GM12878 (cell line): ENCODE results near the gene KIFC3. TPM values are rescaled to one million over a fixed set of nuclear protein-coding genes. Genes with fewer than 3 reads are reported as not detected.

Experiments used
- ATAC-seq: fragments of 200-7000 bp; cut with Tn5 transposase; 3 replicates; pipeline ENCODE4 v1.9.1; 2020; ENCODE audit warnings: mild to moderate bottlenecking, moderate library complexity
- BruUV-seq: library from RNA; stranded (reverse); fragments of 400-500 nt; replicated peaks from 2 replicates; lab custom pipeline; 2021; lab: Mats Ljungman, UMichigan
- CTCF ChIA-PET: fragments of 300-600 bp; sonication (Branson Sonifier 250); formaldehyde crosslinking; extraction: SDS; loops from one replicate; lab custom pipeline; 2021; ENCODE audit warnings: inconsistent platforms; lab: Yijun Ruan, JAX
- POLR2A ChIA-PET: fragments of 350-600 bp; formaldehyde crosslinking; extraction: SDS; loops from one replicate; lab custom pipeline; 2021; ENCODE audit warnings: inconsistent platforms; lab: Charles Lee
- RAD21 ChIA-PET: fragments of 300-600 bp; sonication (Branson Sonifier 250); formaldehyde crosslinking; loops from one replicate; lab custom pipeline; 2023; ENCODE audit warnings: antibody characterized with exemption; ENCODE audit not compliant: unreplicated experiment; lab: Charles Lee
- SMC1A ChIA-PET: fragments of 300-600 bp; sonication (Branson Sonifier 250); formaldehyde crosslinking; loops from one replicate; lab custom pipeline; 2023; ENCODE audit not compliant: unreplicated experiment, uncharacterized antibody; lab: Charles Lee
- DNase-seq: peaks from one replicate; pipeline ENCODE4 v3.0.0-alpha.2; 2011; ENCODE audit warnings: low read depth, low spot score
- FAIRE-seq: peaks from 3 replicates; lab custom pipeline; 2011; peaks lifted over from hg19 to GRCh38; lab: Jason Lieb, UNC
- H2AFZ ChIP-seq: 2 replicates; pipeline ENCODE4 v1.6.0; 2011; ENCODE audit warnings: low read depth, low read length, control low read depth; ENCODE audit not compliant: control insufficient read depth
- H3K27ac ChIP-seq: 2 replicates; pipeline ENCODE4 v1.5.1; 2011; ENCODE audit warnings: control low read depth; ENCODE audit not compliant: control insufficient read depth, insufficient read depth
- H3K27me3 ChIP-seq, 2 experiments: replicated peaks in 1 of 2; 2 replicates each; pipeline versions ENCODE4 v1.6.0 to v1.6.1; 2011; ENCODE audit warnings: low read length in 1 of 2; ENCODE audit not compliant: control insufficient read depth in 2 of 2, insufficient read depth in 2 of 2
- H3K36me3 ChIP-seq, 2 experiments: 2 replicates each; pipeline ENCODE4 v1.5.1; 2011; ENCODE audit warnings: low read length in 1 of 2; ENCODE audit not compliant: control insufficient read depth in 2 of 2, insufficient read depth in 2 of 2
- H3K4me1 ChIP-seq: 2 replicates; pipeline ENCODE4 v1.6.1; 2011; ENCODE audit warnings: mild to moderate bottlenecking, low read length, moderate library complexity, mixed read lengths; ENCODE audit not compliant: control insufficient read depth, insufficient read depth
- H3K4me2 ChIP-seq: 2 replicates; pipeline ENCODE4 v1.6.0; 2011; ENCODE audit warnings: control low read depth; ENCODE audit not compliant: control insufficient read depth, insufficient read depth
- H3K4me3 ChIP-seq: fragments of 200-600 bp; sonication (generic); 2 replicates; pipeline ENCODE4 v1.5.1; 2016
- H3K79me2 ChIP-seq: 2 replicates; pipeline ENCODE4 v1.6.0; 2011; ENCODE audit warnings: low read length; ENCODE audit not compliant: control insufficient read depth, insufficient read depth
- H3K9ac ChIP-seq: 2 replicates; pipeline ENCODE4 v1.8.0; 2011; ENCODE audit warnings: low read length, control low read depth, mixed read lengths; ENCODE audit not compliant: control insufficient read depth, insufficient read depth
- H3K9me3 ChIP-seq: replicated peaks from 3 replicates; pipeline ENCODE4 v1.5.1; 2011; ENCODE audit warnings: mild to moderate bottlenecking, low read length; ENCODE audit not compliant: control insufficient read depth, insufficient read depth
- H4K20me1 ChIP-seq: 2 replicates; pipeline ENCODE4 v1.6.0; 2011; ENCODE audit not compliant: control insufficient read depth, insufficient read depth
- ASH2L ChIP-seq: fragments of 300-600, 200-600 bp; sonication (generic); IDR thresholded peaks from 2 replicates; pipeline ENCODE4 v1.6.1; 2017; ENCODE audit warnings: low read depth, mild to moderate bottlenecking, borderline replicate concordance
- ATF7 ChIP-seq: fragments of 450-650 bp; IDR thresholded peaks from 2 replicates; pipeline ENCODE4 v1.6.1; 2016; ENCODE audit warnings: low read depth, mild to moderate bottlenecking
- EP300 ChIP-seq, 2 experiments: fragments of 150-350 bp in 1 of 2; IDR thresholded peaks; 2 replicates each; pipeline ENCODE4 v1.6.1; 2011 to 2012; ENCODE audit warnings: low read depth in 2 of 2, low read length in 2 of 2, borderline replicate concordance in 1 of 2, improper control_type of control experiment in 1 of 2, inconsistent platforms in 1 of 2; ENCODE audit not compliant: control insufficient read depth in 1 of 2
- EZH2 ChIP-seq: IDR thresholded peaks from 2 replicates; pipeline ENCODE4 v1.6.1; 2012; ENCODE audit warnings: low read depth, mild to moderate bottlenecking, control low read depth, inconsistent platforms, low read length, borderline replicate concordance; ENCODE audit not compliant: control insufficient read depth
- FOXM1 ChIP-seq: IDR thresholded peaks from 2 replicates; pipeline ENCODE4 v1.6.1; 2012; ENCODE audit warnings: low read depth, mild to moderate bottlenecking, inconsistent platforms, low read length, moderate library complexity
- HDAC6 ChIP-seq: fragments of 200-600 bp; sonication (generic); IDR thresholded peaks from one replicate; pipeline ENCODE4 v1.8.0; 2017; ENCODE audit warnings: antibody characterized with exemption; ENCODE audit not compliant: unreplicated experiment
- IRF4 ChIP-seq: IDR thresholded peaks from 2 replicates; pipeline ENCODE4 v1.6.1; 2011; ENCODE audit warnings: low read depth, low read length
- JUNB ChIP-seq: IDR thresholded peaks from 2 replicates; pipeline ENCODE4 v1.6.1; 2016; ENCODE audit warnings: antibody characterized with exemption, mild to moderate bottlenecking
- NBN ChIP-seq: fragments of 450-650 bp; IDR thresholded peaks from 2 replicates; pipeline ENCODE4 v1.6.1; 2016
- NRF1 ChIP-seq: conservative IDR thresholded peaks from 2 replicates; pipeline ENCODE4 v1.6.1; 2011; ENCODE audit warnings: mild to moderate bottlenecking, low read depth, low read length, improper control_type of control experiment
- SUZ12 ChIP-seq: fragments of 200-600 bp; sonication (generic); IDR thresholded peaks from one replicate; pipeline ENCODE4 v1.6.1; 2018; ENCODE audit warnings: antibody characterized with exemption, mild to moderate bottlenecking; ENCODE audit not compliant: unreplicated experiment
- TCF12 ChIP-seq: IDR thresholded peaks from 2 replicates; pipeline ENCODE4 v1.6.1; 2011; ENCODE audit warnings: low read depth, mild to moderate bottlenecking, low read length
- ZNF207 ChIP-seq: fragments of 450-650 bp; IDR thresholded peaks from 2 replicates; pipeline ENCODE4 v1.6.1; 2014; ENCODE audit warnings: antibody characterized with exemption, mild to moderate bottlenecking, borderline replicate concordance
- ZNF24 ChIP-seq: fragments of 450-650 bp; IDR thresholded peaks from 2 replicates; pipeline ENCODE4 v1.6.1; 2017; ENCODE audit warnings: antibody characterized with exemption, mild to moderate bottlenecking
- WGBS: methylation state at CpG from one replicate; pipeline ENCODE4 v1.1.6; 2016; ENCODE audit warnings: low lambda C conversion rate; ENCODE audit not compliant: insufficient replicate concordance, insufficient coverage; ENCODE audit errors: missing lambda C conversion rate; 5-methylcytosine and 5-hydroxymethylcytosine counted together
- in situ Hi-C: fragments of 300-500 bp; cut with MboI; formaldehyde crosslinking; loops from 9 replicates; pipeline ENCODE4 v1.14.3; 2018; ENCODE audit warnings: mixed read lengths
- intact Hi-C: fragments of 100-400 bp; cut with micrococcal nuclease; formaldehyde crosslinking; loops from one replicate; pipeline ENCODE4 v1.14.2; 2022; ENCODE audit not compliant: unreplicated experiment
- polyA plus RNA-seq, 11 experiments: library from polyadenylated mRNA; depleted of rRNA in 4 of 11; unstranded in 6 of 11; stranded (reverse) in 5 of 11; fragments of >200 nt; fragmentation: Nextera tagmentation in 4 of 11; fragmentation: Illumina TruSeq in 1 of 11; extraction: Ambion mirVana in 4 of 11; extraction: Trizol in 1 of 11; gene quantifications; 1 replicate in 1 of 11; 2 replicates in 10 of 11; pipeline versions ENCODE4 v1.2.1 to v1.2.3, GENCODE V29; 2011 to 2016; ENCODE audit warnings: inconsistent platforms in 2 of 11, missing spikeins in 2 of 11, low read depth in 1 of 11
- total RNA-seq, 4 experiments: library from RNA; depleted of rRNA in 3 of 4; stranded (reverse); fragments of >200 nt in 3 of 4; fragmentation: Illumina TruSeq in 1 of 4; extraction: Trizol in 1 of 4; gene quantifications; 2 replicates each; pipeline versions ENCODE4 v1.2.1 to v1.2.3, GENCODE V29; 2013 to 2021
- TF ChIP-seq, protein P1 (sequence below), 3 experiments: IDR thresholded peaks in 2 of 3; conservative IDR thresholded peaks in 1 of 3; 2 replicates each; pipeline ENCODE4 v1.5.1; 2011; ENCODE audit warnings: low read depth in 3 of 3, low read length in 3 of 3, mild to moderate bottlenecking in 3 of 3, control low read depth in 2 of 3, moderate library complexity in 2 of 3, inconsistent platforms in 1 of 3, mixed read lengths in 1 of 3; ENCODE audit not compliant: control insufficient read depth in 2 of 3, insufficient read depth in 1 of 3; ENCODE audit errors: extremely low read depth in 1 of 3
- TF ChIP-seq, protein P2 (sequence below): fragments of 450-650 bp; IDR thresholded peaks from 2 replicates; pipeline ENCODE4 v1.6.1; 2016; ENCODE audit warnings: mild to moderate bottlenecking, moderate library complexity, borderline replicate concordance

The KIFC3 gene
- total and polyA plus RNA-seq, 10 of the 15 experiments (the other 5 are each of a cell fraction or from before 2014, with no cell fraction given) = 0.22 to 1.3 (median 0.26) TPM; not detected in 3

DNA sequence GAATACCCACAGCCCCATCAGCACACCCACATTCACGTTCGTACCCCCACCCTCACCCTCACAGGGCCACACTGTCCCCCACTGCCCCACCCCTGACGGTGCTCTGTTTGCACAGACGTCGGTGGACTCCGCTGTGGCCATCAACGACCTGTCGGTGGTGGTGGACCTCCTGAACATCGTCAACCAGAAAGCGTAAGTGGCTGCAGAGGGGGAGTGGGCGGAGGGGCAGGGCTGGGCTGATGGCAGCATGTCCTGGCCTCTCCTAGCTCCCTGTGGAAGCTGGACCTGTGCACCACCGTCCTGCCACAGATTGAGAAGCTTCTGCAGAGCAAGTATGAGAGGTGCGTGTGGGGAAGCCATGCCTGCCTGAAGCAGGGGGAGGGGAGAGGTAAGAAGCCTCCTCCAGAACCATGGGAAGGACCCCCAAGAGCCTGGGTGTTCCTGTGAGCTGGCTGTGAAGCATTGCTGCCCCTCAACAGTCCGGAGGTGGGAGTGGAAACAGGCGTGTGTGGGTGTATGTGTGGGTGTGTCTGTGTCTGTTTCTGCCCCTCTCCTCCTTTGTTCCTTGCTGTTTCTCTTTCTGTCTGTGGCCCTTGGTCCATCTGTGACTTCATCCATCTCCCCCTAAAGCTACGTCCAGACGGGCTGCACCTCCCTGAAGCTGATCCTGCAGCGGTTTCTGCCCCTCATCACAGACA is 46.4 kb downstream of the KIFC3 start (continued):
- TF ChIP-seq TCF12 (no peak), JUNB (no peak), IRF4 (no peak), ZNF24 (no peak)
- TF ChIP-seq, protein P1, sequence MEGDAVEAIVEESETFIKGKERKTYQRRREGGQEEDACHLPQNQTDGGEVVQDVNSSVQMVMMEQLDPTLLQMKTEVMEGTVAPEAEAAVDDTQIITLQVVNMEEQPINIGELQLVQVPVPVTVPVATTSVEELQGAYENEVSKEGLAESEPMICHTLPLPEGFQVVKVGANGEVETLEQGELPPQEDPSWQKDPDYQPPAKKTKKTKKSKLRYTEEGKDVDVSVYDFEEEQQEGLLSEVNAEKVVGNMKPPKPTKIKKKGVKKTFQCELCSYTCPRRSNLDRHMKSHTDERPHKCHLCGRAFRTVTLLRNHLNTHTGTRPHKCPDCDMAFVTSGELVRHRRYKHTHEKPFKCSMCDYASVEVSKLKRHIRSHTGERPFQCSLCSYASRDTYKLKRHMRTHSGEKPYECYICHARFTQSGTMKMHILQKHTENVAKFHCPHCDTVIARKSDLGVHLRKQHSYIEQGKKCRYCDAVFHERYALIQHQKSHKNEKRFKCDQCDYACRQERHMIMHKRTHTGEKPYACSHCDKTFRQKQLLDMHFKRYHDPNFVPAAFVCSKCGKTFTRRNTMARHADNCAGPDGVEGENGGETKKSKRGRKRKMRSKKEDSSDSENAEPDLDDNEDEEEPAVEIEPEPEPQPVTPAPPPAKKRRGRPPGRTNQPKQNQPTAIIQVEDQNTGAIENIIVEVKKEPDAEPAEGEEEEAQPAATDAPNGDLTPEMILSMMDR (IDR thresholded peaks at IDR 0.05 in 2 of 3, conservative IDR thresholded peaks at IDR 0.05 in 1 of 3; ENCODE audit: control insufficient read depth in 2 of 3, extremely low read depth in 1 of 3, insufficient read depth in 1 of 3, low read depth in 3 of 3, low read length in 3 of 3) = no peak
- TF ChIP-seq, all 136 proteins: peak for 0

DNA sequence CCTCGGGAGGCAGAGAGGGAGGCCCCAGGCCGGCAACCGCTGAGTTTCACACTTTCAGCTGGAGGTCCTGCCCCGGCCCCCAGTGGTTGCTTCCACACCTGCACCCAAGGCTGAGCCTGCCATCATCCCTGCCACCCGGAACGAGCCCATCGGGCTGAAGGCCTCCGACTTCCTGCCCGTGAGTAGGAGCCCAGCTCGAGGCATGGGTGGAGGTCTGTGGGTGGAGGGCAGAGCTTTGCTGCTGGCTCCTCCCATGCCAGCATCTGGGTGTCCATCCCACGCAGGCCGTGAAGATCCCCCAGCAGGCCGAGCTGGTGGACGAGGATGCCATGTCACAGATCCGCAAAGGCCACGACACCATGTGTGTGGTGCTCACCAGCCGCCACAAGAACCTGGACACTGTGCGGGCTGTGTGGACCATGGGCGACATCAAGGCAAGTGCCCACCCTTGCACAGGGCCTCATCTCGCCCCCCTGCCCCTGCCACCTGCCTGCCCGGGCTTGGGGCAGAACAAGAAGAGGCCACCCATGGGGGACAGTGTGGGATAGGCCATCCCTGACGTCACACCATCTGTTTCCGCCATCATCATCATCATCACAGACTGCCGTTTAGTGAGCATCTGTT is 47.1 kb downstream of the KIFC3 start:
- 82% methylated on average over 23 of the region's 24 CpGs for WGBS
- no peaks in the 10 kb centered on the region for H3K27me3 ChIP-seq
- no peak overlapping the region for H3K27ac ChIP-seq
- no TSS peak for BruUV-seq
- H3K79me2 ChIP-seq = no peaks in the 10 kb centered on the region
- no peak overlapping the region for H3K4me3 ChIP-seq
- no peaks in the 10 kb centered on the region for H4K20me1 ChIP-seq
- H2AFZ ChIP-seq = no peak overlapping the region
- CTCF ChIA-PET = interaction anchor here (1.0 to 1.5 kb wide), 2 partner anchors 13 to 101 kb away, joined by 4 read pairs; no protein-coding TSS in a partner anchor
- H3K9me3 ChIP-seq = no peaks in the 10 kb centered on the region
- RAD21 ChIA-PET = interaction anchor here (1.5 kb wide), 1 partner anchor 107 kb away, joined by 3 read pairs; no protein-coding TSS in a partner anchor
- POLR2A ChIA-PET = no interaction called here
- intact Hi-C loops (loop anchor here (5.0 kb wide), 1 partner anchor 107 kb away; no protein-coding TSS in a partner anchor), in situ Hi-C loops (loop anchor here (5.0 kb wide), 1 partner anchor 247 kb away; the partner anchor contains the start of genes USB1 and ZNF319)
- SMC1A ChIA-PET = no interaction called here
- H3K4me1 ChIP-seq = no peaks in the 10 kb centered on the region
- no peaks in the 10 kb centered on the region; a peak in 1 of 4 replicates for H3K36me3 ChIP-seq
- no peak for FAIRE-seq
- H3K9ac ChIP-seq = no peak overlapping the region
- ATAC-seq = no peak
- no peak for DNase-seq
- H3K4me2 ChIP-seq = no peak overlapping the region
- TF ChIP-seq ATF7 = no peak
- TF ChIP-seq SUZ12 = no peak
- no peak for TF ChIP-seq EP300 (IDR thresholded peaks at IDR 0.05; ENCODE audit: borderline replicate concordance in 1 of 2, control insufficient read depth in 1 of 2, low read depth in 2 of 2, low read length in 2 of 2)
- TF ChIP-seq, protein P2, sequence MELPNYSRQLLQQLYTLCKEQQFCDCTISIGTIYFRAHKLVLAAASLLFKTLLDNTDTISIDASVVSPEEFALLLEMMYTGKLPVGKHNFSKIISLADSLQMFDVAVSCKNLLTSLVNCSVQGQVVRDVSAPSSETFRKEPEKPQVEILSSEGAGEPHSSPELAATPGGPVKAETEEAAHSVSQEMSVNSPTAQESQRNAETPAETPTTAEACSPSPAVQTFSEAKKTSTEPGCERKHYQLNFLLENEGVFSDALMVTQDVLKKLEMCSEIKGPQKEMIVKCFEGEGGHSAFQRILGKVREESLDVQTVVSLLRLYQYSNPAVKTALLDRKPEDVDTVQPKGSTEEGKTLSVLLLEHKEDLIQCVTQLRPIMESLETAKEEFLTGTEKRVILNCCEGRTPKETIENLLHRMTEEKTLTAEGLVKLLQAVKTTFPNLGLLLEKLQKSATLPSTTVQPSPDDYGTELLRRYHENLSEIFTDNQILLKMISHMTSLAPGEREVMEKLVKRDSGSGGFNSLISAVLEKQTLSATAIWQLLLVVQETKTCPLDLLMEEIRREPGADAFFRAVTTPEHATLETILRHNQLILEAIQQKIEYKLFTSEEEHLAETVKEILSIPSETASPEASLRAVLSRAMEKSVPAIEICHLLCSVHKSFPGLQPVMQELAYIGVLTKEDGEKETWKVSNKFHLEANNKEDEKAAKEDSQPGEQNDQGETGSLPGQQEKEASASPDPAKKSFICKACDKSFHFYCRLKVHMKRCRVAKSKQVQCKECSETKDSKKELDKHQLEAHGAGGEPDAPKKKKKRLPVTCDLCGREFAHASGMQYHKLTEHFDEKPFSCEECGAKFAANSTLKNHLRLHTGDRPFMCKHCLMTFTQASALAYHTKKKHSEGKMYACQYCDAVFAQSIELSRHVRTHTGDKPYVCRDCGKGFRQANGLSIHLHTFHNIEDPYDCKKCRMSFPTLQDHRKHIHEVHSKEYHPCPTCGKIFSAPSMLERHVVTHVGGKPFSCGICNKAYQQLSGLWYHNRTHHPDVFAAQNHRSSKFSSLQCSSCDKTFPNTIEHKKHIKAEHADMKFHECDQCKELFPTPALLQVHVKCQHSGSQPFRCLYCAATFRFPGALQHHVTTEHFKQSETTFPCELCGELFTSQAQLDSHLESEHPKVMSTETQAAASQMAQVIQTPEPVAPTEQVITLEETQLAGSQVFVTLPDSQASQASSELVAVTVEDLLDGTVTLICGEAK = no peak
- no peak for TF ChIP-seq HDAC6
- no peak for TF ChIP-seq ZNF207
- no peak for TF ChIP-seq EZH2
- TF ChIP-seq ASH2L = no peak
- no peak for TF ChIP-seq NRF1
- no peak for TF ChIP-seq NBN
- TF ChIP-seq FOXM1 = no peak
